Astrocyte of the cerebellum (primary cell): ENCODE results near the gene CDCP1.

Experiments used
- DNase-seq: peaks from one replicate; pipeline ENCODE4 v3.0.0-alpha.2; 2011; ENCODE audit warnings: low read depth
- H3K4me3 ChIP-seq: 2 replicates; pipeline ENCODE4 v1.5.1; 2011; ENCODE audit warnings: mild to moderate bottlenecking, low read depth, low read length, moderate library complexity
- CTCF ChIP-seq: IDR thresholded peaks from 2 replicates; pipeline ENCODE4 v1.5.1; 2012; ENCODE audit warnings: low read length, low read depth, moderate library complexity, mild to moderate bottlenecking; ENCODE audit errors: missing control alignments
- in situ Hi-C: cut with HindIII; loops from 2 replicates; pipeline ENCODE4 v1.10.0; 2017; ENCODE audit warnings: low sequenced_read_pairs

Gene CDCP1

GRCh38 chr3:45100981-45101407 is 45.2 kb downstream of the CDCP1 start:
- in situ Hi-C loops, result no loop called here
- H3K4me3 ChIP-seq, result no peak overlapping the region
- no peak for DNase-seq
- TF ChIP-seq CTCF, result no peak

- in situ Hi-C loops, result no loop called here
- DNase-seq, result no peak
Measured at GRCh38 chr3:45098310-45098709, 47.9 kb downstream of the CDCP1 start.

GRCh38 chr3:45097296-45097883 is 48.8 kb downstream of the CDCP1 start:
- in situ Hi-C loops, result no loop called here
- no peak overlapping the region for H3K4me3 ChIP-seq
- no peak for DNase-seq
- no peak for TF ChIP-seq CTCF

More at GRCh38 chr3:45098310-45098709, 47.9 kb downstream of the CDCP1 start:
- no peak overlapping the region for H3K4me3 ChIP-seq
- TF ChIP-seq CTCF, result no peak

- in situ Hi-C loops, result no loop called here
- no peak for DNase-seq
- H3K4me3 ChIP-seq, result no peak overlapping the region
- TF ChIP-seq CTCF, result no peak
Measured at GRCh38 chr3:45095916-45096526, 50.2 kb downstream of the CDCP1 start.

- DNase-seq, result no peak
- in situ Hi-C loops, result no loop called here
- H3K4me3 ChIP-seq, result no peak overlapping the region
- no peak for TF ChIP-seq CTCF
Measured at GRCh38 chr3:45093176-45093575, 53.0 kb downstream of the CDCP1 start.

- TF ChIP-seq CTCF, result no peak
- no peak for DNase-seq
- H3K4me3 ChIP-seq, result no peak overlapping the region
- in situ Hi-C loops, result no loop called here
Measured at GRCh38 chr3:45092132-45093031, 53.8 kb downstream of the CDCP1 start.
